Testis (tissue), 3 donors: ENCODE results near the gene TTC28. TPM values are rescaled to one million over a fixed set of nuclear protein-coding genes. Genes with fewer than 3 reads are reported as not detected.

Source experiments
- DNase-seq: peaks from one replicate; pipeline ENCODE4 v3.0.0-alpha.2; 2019
- H3K27ac ChIP-seq, 2 donors: fragments of 200-600 bp; sonication (generic); one replicate each; pipeline ENCODE4 v1.5.1; 2019
- H3K27me3 ChIP-seq: fragments of 200-600 bp; sonication (generic); one replicate; pipeline ENCODE4 v1.5.1; 2019
- H3K36me3 ChIP-seq: fragments of 200-600 bp; sonication (generic); one replicate; pipeline ENCODE4 v1.5.1; 2017; ENCODE audit warnings: low read depth; ENCODE audit errors: missing control alignments
- H3K4me1 ChIP-seq: fragments of 200-600 bp; sonication (generic); one replicate; pipeline ENCODE4 v1.5.1; 2019
- H3K4me3 ChIP-seq, 2 donors: fragments of 200-600 bp; sonication (generic); one replicate each; pipeline ENCODE4 v1.5.1; 2017 to 2019
- H3K9me3 ChIP-seq: fragments of 200-600 bp; sonication (generic); one replicate; pipeline ENCODE4 v1.5.1; 2017
- CTCF ChIP-seq, 3 experiments: fragments of 450-650 bp in 2 of 3; fragments of 200-600 bp in 1 of 3; sonication (generic) in 1 of 3; IDR thresholded peaks; one replicate each; pipeline ENCODE4 v1.5.1; 2016 to 2019; ENCODE audit warnings: antibody characterized with exemption in 3 of 3, mild to moderate bottlenecking in 2 of 3, moderate library complexity in 1 of 3
- POLR2A ChIP-seq: fragments of 450-650 bp; IDR thresholded peaks from one replicate; pipeline ENCODE4 v1.6.1; 2017; ENCODE audit warnings: antibody characterized with exemption, mild to moderate bottlenecking, moderate library complexity
- WGBS, 2 donors: methylation state at CpG; one replicate each; pipeline ENCODE4 v1.1.5; 2018; 5-methylcytosine and 5-hydroxymethylcytosine counted together
- intact Hi-C: fragments of 100-400 bp; cut with DNase I; formaldehyde crosslinking; loops from one replicate; pipeline ENCODE4 v1.15.1; 2023; ENCODE audit warnings: low total_unique reads
- polyA plus RNA-seq: library from polyadenylated mRNA; stranded (reverse); fragments of 350-450 nt; fragmentation: Illumina TruSeq; extraction: RNeasy Lipid Tissue Mini Kit (QIAGEN cat#74804); gene quantifications from one replicate; pipeline ENCODE4 v1.2.3, GENCODE V29; 2014; ENCODE audit warnings: low read depth, low replicate concordance; ENCODE audit not compliant: insufficient read depth
- total RNA-seq, 2 donors: library from RNA; depleted of rRNA; stranded (reverse); fragments of >200 nt; gene quantifications; one replicate each; pipeline ENCODE4 v1.2.3, GENCODE V29; 2016

The TTC28 gene
- total and polyA plus RNA-seq, 3 donors from 2014 or later = 29.4 to 121 (median 75.5) TPM

- 79 to 96% methylated on average over 3 of the region's 3 CpGs for WGBS, 2 donors
- no peak for DNase-seq
- intact Hi-C loops = no loop called here
- H3K36me3 ChIP-seq = no peaks in the 10 kb centered on the region
- TF ChIP-seq CTCF (IDR thresholded peaks at IDR 0.05) (no peak), POLR2A (no peak)
- H3K4me1 ChIP-seq = no peaks in the 10 kb centered on the region
- H3K9me3 ChIP-seq = no peaks in the 10 kb centered on the region
- no peak overlapping the region for H3K4me3 ChIP-seq
- H3K27ac ChIP-seq = no peak overlapping the region
- H3K27me3 ChIP-seq = no peaks in the 10 kb centered on the region
Observed at GRCh38 chr22:28187612-28188011, 492.0 kb downstream of the TTC28 start.

GRCh38 chr22:28186641-28187040 lies 493.0 kb downstream of the TTC28 start:
- intact Hi-C loops = no loop called here
- no peaks in the 10 kb centered on the region for H3K36me3 ChIP-seq
- WGBS, 2 donors = 78 to 87% methylated on average over 3 of the region's 3 CpGs
- no peak overlapping the region for H3K4me3 ChIP-seq
- no peaks in the 10 kb centered on the region for H3K9me3 ChIP-seq
- no peaks in the 10 kb centered on the region for H3K4me1 ChIP-seq
- H3K27ac ChIP-seq = no peak overlapping the region
- TF ChIP-seq POLR2A (no peak), CTCF (IDR thresholded peaks at IDR 0.05) (no peak)
- DNase-seq = no peak
- no peaks in the 10 kb centered on the region for H3K27me3 ChIP-seq

- TF ChIP-seq POLR2A = no peak
- TF ChIP-seq CTCF (IDR thresholded peaks at IDR 0.05) = no peak
- DNase-seq = no peak
- Histone ChIP-seq H3K9me3 (no peaks in the 10 kb centered on the region), H3K27me3 (no peaks in the 10 kb centered on the region), H3K4me3 (no peak overlapping the region), H3K27ac (no peak overlapping the region), H3K4me1 (no peaks in the 10 kb centered on the region), H3K36me3 (no peaks in the 10 kb centered on the region)
- intact Hi-C loops = no loop called here
- 96 to 97% methylated on average over 4 of the region's 4 CpGs for WGBS, 2 donors
Observed at GRCh38 chr22:28185130-28185529, 494.5 kb downstream of the TTC28 start.

GRCh38 chr22:28183078-28183860 lies 496.4 kb downstream of the TTC28 start:
- Histone ChIP-seq H3K9me3 (no peaks in the 10 kb centered on the region), H3K36me3 (no peaks in the 10 kb centered on the region), H3K4me1 (no peaks in the 10 kb centered on the region), H3K4me3 (no peak overlapping the region), H3K27ac (no peak overlapping the region), H3K27me3 (no peaks in the 10 kb centered on the region)
- no peak for TF ChIP-seq CTCF (IDR thresholded peaks at IDR 0.05)
- no peak for TF ChIP-seq POLR2A
- WGBS, 2 donors = 84 to 85% methylated on average over 4 of the region's 4 CpGs
- intact Hi-C loops = no loop called here
- DNase-seq = no peak
